ENCODE results near the gene CPAMD8. TPM values are rescaled to one million over a fixed set of nuclear protein-coding genes. Genes with fewer than 3 reads are reported as not detected.

The CPAMD8 gene
- total and polyA plus RNA-seq, 9 of the 15 experiments (the other 6 are each of a cell fraction or from before 2014, with no cell fraction given), result 0.20 to 2.1 (median 1.3) TPM

DNA sequence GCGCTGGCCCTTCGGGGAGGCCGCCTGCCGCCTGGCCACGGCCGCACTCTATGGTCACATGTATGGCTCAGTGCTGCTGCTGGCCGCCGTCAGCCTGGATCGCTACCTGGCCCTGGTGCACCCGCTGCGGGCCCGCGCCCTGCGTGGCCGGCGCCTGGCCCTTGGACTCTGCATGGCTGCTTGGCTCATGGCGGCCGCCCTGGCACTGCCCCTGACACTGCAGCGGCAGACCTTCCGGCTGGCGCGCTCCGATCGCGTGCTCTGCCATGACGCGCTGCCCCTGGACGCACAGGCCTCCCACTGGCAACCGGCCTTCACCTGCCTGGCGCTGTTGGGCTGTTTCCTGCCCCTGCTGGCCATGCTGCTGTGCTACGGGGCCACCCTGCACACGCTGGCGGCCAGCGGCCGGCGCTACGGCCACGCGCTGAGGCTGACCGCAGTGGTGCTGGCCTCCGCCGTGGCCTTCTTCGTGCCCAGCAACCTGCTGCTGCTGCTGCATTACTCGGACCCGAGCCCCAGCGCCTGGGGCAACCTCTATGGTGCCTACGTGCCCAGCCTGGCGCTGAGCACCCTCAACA, 136.6 kb downstream of the CPAMD8 start (continued):
- TF ChIP-seq, protein P1, sequence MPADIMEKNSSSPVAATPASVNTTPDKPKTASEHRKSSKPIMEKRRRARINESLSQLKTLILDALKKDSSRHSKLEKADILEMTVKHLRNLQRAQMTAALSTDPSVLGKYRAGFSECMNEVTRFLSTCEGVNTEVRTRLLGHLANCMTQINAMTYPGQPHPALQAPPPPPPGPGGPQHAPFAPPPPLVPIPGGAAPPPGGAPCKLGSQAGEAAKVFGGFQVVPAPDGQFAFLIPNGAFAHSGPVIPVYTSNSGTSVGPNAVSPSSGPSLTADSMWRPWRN (IDR thresholded peaks at IDR 0.05; ENCODE audit: low read depth), result no peak
- TF ChIP-seq, protein P2, sequence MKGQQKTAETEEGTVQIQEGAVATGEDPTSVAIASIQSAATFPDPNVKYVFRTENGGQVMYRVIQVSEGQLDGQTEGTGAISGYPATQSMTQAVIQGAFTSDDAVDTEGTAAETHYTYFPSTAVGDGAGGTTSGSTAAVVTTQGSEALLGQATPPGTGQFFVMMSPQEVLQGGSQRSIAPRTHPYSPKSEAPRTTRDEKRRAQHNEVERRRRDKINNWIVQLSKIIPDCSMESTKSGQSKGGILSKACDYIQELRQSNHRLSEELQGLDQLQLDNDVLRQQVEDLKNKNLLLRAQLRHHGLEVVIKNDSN (CRISPR knock-in tag; IDR thresholded peaks at IDR 0.05), result peak; percentile 57
- TF ChIP-seq IFI16 (CRISPR knock-in tag; IDR thresholded peaks at IDR 0.05) (no peak), FOXK1 (CRISPR knock-in tag; IDR thresholded peaks at IDR 0.05; ENCODE audit: borderline replicate concordance) (peak; percentile 92; the same call in 1 of the 2 replicates), PML (IDR thresholded peaks at IDR 0.05; ENCODE audit: low read length) (no peak), DMBX1 (CRISPR knock-in tag; IDR thresholded peaks at IDR 0.05; ENCODE audit: borderline replicate concordance) (peak; percentile 78), ZNF589 (CRISPR knock-in tag; IDR thresholded peaks at IDR 0.05; ENCODE audit: low read depth) (peak; percentile 91), MAFF (IDR thresholded peaks at IDR 0.05; ENCODE audit: low read length) (no peak), BRCA1 (IDR thresholded peaks at IDR 0.05) (no peak), BRCA1 (CRISPR knock-in tag; IDR thresholded peaks at IDR 0.05) (no peak), ZC3H8 (IDR thresholded peaks at IDR 0.05) (no peak), MCM7 (IDR thresholded peaks at IDR 0.05) (no peak), TAF1 (IDR thresholded peaks at IDR 0.05; ENCODE audit: control insufficient read depth, extremely low read depth, insufficient read depth, low read length, severe bottlenecking) (no peak), ETV6 (IDR thresholded peaks at IDR 0.05; ENCODE audit: borderline replicate concordance in 1 of 2, low read depth in 2 of 2, low read length in 1 of 2) (no peak), ETV6 (CRISPR knock-in tag; IDR thresholded peaks at IDR 0.05; ENCODE audit: borderline replicate concordance) (no peak), XRCC5 (IDR thresholded peaks at IDR 0.05; ENCODE audit: low read depth, low read length) (no peak), E2F3 (CRISPR knock-in tag; IDR thresholded peaks at IDR 0.05) (no peak; the same call in 1 of the 2 replicates), SMARCA4 (IDR thresholded peaks at IDR 0.05) (no peak), MTA1 (IDR thresholded peaks at IDR 0.05; ENCODE audit: borderline replicate concordance) (no peak)
- TF ChIP-seq, protein P3, sequence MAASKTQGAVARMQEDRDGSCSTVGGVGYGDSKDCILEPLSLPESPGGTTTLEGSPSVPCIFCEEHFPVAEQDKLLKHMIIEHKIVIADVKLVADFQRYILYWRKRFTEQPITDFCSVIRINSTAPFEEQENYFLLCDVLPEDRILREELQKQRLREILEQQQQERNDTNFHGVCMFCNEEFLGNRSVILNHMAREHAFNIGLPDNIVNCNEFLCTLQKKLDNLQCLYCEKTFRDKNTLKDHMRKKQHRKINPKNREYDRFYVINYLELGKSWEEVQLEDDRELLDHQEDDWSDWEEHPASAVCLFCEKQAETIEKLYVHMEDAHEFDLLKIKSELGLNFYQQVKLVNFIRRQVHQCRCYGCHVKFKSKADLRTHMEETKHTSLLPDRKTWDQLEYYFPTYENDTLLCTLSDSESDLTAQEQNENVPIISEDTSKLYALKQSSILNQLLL (CRISPR knock-in tag; IDR thresholded peaks at IDR 0.05; ENCODE audit: borderline replicate concordance), result no peak
- TF ChIP-seq, protein P4, sequence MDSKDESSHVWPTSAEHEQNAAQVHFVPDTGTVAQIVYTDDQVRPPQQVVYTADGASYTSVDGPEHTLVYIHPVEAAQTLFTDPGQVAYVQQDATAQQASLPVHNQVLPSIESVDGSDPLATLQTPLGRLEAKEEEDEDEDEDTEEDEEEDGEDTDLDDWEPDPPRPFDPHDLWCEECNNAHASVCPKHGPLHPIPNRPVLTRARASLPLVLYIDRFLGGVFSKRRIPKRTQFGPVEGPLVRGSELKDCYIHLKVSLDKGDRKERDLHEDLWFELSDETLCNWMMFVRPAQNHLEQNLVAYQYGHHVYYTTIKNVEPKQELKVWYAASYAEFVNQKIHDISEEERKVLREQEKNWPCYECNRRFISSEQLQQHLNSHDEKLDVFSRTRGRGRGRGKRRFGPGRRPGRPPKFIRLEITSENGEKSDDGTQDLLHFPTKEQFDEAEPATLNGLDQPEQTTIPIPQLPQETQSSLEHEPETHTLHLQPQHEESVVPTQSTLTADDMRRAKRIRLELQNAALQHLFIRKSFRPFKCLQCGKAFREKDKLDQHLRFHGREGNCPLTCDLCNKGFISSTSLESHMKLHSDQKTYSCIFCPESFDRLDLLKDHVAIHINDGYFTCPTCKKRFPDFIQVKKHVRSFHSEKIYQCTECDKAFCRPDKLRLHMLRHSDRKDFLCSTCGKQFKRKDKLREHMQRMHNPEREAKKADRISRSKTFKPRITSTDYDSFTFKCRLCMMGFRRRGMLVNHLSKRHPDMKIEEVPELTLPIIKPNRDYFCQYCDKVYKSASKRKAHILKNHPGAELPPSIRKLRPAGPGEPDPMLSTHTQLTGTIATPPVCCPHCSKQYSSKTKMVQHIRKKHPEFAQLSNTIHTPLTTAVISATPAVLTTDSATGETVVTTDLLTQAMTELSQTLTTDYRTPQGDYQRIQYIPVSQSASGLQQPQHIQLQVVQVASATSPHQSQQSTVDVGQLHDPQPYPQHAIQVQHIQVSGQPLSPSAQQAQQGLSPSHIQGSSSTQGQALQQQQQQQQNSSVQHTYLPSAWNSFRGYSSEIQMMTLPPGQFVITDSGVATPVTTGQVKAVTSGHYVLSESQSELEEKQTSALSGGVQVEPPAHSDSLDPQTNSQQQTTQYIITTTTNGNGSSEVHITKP (IDR thresholded peaks at IDR 0.05; ENCODE audit: partially characterized antibody), result no peak
- TF ChIP-seq, protein P5, sequence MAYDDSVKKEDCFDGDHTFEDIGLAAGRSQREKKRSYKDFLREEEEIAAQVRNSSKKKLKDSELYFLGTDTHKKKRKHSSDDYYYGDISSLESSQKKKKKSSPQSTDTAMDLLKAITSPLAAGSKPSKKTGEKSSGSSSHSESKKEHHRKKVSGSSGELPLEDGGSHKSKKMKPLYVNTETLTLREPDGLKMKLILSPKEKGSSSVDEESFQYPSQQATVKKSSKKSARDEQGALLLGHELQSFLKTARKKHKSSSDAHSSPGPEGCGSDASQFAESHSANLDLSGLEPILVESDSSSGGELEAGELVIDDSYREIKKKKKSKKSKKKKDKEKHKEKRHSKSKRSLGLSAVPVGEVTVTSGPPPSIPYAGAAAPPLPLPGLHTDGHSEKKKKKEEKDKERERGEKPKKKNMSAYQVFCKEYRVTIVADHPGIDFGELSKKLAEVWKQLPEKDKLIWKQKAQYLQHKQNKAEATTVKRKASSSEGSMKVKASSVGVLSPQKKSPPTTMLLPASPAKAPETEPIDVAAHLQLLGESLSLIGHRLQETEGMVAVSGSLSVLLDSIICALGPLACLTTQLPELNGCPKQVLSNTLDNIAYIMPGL (CRISPR knock-in tag; IDR thresholded peaks at IDR 0.05), result peak; percentile 90; the same call in 1 of the 2 replicates
